ENCODE data around the gene ALKBH5. TPM values are rescaled to one million over a fixed set of nuclear protein-coding genes. Genes with fewer than 3 reads are reported as not detected.

Gene ALKBH5
- total RNA-seq, 1 experiment from 2014 or later: 105 TPM

DNA sequence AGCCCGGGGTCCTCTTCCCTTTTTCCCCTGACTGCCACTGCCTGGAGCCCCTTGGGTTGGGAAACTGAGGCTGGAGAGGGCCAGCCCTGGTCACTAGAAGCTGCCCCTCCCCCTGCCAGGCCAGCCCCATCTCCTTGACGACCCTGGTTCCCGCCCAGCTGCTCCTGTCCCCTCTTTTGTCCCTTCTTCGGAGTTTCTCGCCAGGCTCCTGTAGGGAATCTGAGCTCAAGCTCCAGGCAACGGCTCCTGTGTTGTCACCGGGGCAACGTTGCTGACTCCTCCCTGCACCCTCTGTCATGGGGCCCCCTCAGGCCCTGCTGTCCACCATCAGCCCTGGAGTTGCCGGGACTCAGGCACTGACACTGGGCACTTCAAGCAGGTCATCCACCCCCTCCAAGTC lies 47.5 kb downstream of the ALKBH5 start (continued):
- TF ChIP-seq ZBTB21 (CRISPR knock-in tag; IDR thresholded peaks at IDR 0.05; ENCODE audit: borderline replicate concordance): no peak
- TF ChIP-seq, protein P1, sequence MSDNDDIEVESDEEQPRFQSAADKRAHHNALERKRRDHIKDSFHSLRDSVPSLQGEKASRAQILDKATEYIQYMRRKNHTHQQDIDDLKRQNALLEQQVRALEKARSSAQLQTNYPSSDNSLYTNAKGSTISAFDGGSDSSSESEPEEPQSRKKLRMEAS (CRISPR knock-in tag; IDR thresholded peaks at IDR 0.05): no peak
- no peak for TF ChIP-seq ZNF263 (CRISPR knock-in tag; IDR thresholded peaks at IDR 0.05; ENCODE audit: low read depth)

DNA sequence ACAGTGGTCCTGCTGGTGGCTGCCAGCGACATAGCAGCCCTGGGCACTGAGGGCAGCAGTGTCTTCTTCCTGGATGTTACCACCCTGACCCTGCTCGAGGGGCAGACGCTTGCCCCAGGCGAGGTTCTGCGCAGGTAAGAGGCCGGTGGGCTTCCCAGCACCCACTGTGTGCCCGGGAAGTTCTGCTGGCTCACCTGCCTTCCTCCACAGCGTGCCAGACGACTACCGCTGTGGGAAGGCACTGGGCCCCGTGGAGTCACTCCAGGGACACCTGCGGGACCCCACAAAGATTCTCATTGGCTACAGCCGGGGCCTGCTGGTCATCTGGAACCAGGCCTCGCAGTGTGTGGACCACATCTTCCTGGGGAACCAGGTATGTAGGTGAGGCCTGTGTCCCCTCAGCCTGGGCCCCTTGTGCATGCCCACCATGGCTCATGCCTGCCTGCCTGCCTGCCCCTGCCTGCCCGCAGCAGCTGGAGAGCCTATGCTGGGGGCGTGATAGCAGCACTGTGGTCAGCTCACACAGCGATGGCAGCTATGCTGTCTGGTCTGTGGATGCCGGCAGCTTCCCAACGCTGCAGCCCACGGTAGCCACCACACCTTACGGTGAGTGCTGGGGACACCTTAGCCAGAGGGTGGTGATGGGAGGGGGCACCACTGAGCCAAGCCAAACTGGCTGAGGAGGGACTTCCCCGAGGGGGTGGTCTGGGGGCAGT lies 50.3 kb downstream of the ALKBH5 start:
- Mint-ChIP-seq H3K9me3 (no peaks in the 10 kb centered on the region), H3K27me3 (ENCODE audit: low read depth) (no peaks in the 10 kb centered on the region), H3K4me1 (no peaks in the 10 kb centered on the region), H3K36me3 (peaks cover 24% of the 10 kb centered on the region), H3K27ac (no peak overlapping the region), H3K4me3 (no peak overlapping the region)
- TF ChIP-seq, protein P2, sequence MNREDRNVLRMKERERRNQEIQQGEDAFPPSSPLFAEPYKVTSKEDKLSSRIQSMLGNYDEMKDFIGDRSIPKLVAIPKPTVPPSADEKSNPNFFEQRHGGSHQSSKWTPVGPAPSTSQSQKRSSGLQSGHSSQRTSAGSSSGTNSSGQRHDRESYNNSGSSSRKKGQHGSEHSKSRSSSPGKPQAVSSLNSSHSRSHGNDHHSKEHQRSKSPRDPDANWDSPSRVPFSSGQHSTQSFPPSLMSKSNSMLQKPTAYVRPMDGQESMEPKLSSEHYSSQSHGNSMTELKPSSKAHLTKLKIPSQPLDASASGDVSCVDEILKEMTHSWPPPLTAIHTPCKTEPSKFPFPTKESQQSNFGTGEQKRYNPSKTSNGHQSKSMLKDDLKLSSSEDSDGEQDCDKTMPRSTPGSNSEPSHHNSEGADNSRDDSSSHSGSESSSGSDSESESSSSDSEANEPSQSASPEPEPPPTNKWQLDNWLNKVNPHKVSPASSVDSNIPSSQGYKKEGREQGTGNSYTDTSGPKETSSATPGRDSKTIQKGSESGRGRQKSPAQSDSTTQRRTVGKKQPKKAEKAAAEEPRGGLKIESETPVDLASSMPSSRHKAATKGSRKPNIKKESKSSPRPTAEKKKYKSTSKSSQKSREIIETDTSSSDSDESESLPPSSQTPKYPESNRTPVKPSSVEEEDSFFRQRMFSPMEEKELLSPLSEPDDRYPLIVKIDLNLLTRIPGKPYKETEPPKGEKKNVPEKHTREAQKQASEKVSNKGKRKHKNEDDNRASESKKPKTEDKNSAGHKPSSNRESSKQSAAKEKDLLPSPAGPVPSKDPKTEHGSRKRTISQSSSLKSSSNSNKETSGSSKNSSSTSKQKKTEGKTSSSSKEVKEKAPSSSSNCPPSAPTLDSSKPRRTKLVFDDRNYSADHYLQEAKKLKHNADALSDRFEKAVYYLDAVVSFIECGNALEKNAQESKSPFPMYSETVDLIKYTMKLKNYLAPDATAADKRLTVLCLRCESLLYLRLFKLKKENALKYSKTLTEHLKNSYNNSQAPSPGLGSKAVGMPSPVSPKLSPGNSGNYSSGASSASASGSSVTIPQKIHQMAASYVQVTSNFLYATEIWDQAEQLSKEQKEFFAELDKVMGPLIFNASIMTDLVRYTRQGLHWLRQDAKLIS (CRISPR knock-in tag; IDR thresholded peaks at IDR 0.05; ENCODE audit: borderline replicate concordance): no peak
- TF ChIP-seq, protein P3, sequence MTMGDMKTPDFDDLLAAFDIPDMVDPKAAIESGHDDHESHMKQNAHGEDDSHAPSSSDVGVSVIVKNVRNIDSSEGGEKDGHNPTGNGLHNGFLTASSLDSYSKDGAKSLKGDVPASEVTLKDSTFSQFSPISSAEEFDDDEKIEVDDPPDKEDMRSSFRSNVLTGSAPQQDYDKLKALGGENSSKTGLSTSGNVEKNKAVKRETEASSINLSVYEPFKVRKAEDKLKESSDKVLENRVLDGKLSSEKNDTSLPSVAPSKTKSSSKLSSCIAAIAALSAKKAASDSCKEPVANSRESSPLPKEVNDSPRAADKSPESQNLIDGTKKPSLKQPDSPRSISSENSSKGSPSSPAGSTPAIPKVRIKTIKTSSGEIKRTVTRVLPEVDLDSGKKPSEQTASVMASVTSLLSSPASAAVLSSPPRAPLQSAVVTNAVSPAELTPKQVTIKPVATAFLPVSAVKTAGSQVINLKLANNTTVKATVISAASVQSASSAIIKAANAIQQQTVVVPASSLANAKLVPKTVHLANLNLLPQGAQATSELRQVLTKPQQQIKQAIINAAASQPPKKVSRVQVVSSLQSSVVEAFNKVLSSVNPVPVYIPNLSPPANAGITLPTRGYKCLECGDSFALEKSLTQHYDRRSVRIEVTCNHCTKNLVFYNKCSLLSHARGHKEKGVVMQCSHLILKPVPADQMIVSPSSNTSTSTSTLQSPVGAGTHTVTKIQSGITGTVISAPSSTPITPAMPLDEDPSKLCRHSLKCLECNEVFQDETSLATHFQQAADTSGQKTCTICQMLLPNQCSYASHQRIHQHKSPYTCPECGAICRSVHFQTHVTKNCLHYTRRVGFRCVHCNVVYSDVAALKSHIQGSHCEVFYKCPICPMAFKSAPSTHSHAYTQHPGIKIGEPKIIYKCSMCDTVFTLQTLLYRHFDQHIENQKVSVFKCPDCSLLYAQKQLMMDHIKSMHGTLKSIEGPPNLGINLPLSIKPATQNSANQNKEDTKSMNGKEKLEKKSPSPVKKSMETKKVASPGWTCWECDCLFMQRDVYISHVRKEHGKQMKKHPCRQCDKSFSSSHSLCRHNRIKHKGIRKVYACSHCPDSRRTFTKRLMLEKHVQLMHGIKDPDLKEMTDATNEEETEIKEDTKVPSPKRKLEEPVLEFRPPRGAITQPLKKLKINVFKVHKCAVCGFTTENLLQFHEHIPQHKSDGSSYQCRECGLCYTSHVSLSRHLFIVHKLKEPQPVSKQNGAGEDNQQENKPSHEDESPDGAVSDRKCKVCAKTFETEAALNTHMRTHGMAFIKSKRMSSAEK (CRISPR knock-in tag; IDR thresholded peaks at IDR 0.05; ENCODE audit: borderline replicate concordance): no peak
- TF ChIP-seq ELF4 (CRISPR knock-in tag; IDR thresholded peaks at IDR 0.05; ENCODE audit: low read depth): no peak
- no peak for TF ChIP-seq HMGA2 (CRISPR knock-in tag; IDR thresholded peaks at IDR 0.05)
- no peak for TF ChIP-seq NR2C2 (CRISPR knock-in tag; IDR thresholded peaks at IDR 0.05)
- TF ChIP-seq, protein P4, sequence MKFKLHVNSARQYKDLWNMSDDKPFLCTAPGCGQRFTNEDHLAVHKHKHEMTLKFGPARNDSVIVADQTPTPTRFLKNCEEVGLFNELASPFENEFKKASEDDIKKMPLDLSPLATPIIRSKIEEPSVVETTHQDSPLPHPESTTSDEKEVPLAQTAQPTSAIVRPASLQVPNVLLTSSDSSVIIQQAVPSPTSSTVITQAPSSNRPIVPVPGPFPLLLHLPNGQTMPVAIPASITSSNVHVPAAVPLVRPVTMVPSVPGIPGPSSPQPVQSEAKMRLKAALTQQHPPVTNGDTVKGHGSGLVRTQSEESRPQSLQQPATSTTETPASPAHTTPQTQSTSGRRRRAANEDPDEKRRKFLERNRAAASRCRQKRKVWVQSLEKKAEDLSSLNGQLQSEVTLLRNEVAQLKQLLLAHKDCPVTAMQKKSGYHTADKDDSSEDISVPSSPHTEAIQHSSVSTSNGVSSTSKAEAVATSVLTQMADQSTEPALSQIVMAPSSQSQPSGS (CRISPR knock-in tag; IDR thresholded peaks at IDR 0.05; ENCODE audit: borderline replicate concordance, low read depth): no peak
- TF ChIP-seq, protein P5, sequence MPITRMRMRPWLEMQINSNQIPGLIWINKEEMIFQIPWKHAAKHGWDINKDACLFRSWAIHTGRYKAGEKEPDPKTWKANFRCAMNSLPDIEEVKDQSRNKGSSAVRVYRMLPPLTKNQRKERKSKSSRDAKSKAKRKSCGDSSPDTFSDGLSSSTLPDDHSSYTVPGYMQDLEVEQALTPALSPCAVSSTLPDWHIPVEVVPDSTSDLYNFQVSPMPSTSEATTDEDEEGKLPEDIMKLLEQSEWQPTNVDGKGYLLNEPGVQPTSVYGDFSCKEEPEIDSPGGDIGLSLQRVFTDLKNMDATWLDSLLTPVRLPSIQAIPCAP (CRISPR knock-in tag; IDR thresholded peaks at IDR 0.05): no peak
- TF ChIP-seq, protein P6, sequence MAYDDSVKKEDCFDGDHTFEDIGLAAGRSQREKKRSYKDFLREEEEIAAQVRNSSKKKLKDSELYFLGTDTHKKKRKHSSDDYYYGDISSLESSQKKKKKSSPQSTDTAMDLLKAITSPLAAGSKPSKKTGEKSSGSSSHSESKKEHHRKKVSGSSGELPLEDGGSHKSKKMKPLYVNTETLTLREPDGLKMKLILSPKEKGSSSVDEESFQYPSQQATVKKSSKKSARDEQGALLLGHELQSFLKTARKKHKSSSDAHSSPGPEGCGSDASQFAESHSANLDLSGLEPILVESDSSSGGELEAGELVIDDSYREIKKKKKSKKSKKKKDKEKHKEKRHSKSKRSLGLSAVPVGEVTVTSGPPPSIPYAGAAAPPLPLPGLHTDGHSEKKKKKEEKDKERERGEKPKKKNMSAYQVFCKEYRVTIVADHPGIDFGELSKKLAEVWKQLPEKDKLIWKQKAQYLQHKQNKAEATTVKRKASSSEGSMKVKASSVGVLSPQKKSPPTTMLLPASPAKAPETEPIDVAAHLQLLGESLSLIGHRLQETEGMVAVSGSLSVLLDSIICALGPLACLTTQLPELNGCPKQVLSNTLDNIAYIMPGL (CRISPR knock-in tag; IDR thresholded peaks at IDR 0.05): no peak
- no peak for TF ChIP-seq OVOL2 (CRISPR knock-in tag; IDR thresholded peaks at IDR 0.05; ENCODE audit: borderline replicate concordance)
- no peak for TF ChIP-seq JAZF1 (CRISPR knock-in tag; IDR thresholded peaks at IDR 0.05)
- TF ChIP-seq ZNF671 (CRISPR knock-in tag; IDR thresholded peaks at IDR 0.05): no peak
- TF ChIP-seq, protein P7, sequence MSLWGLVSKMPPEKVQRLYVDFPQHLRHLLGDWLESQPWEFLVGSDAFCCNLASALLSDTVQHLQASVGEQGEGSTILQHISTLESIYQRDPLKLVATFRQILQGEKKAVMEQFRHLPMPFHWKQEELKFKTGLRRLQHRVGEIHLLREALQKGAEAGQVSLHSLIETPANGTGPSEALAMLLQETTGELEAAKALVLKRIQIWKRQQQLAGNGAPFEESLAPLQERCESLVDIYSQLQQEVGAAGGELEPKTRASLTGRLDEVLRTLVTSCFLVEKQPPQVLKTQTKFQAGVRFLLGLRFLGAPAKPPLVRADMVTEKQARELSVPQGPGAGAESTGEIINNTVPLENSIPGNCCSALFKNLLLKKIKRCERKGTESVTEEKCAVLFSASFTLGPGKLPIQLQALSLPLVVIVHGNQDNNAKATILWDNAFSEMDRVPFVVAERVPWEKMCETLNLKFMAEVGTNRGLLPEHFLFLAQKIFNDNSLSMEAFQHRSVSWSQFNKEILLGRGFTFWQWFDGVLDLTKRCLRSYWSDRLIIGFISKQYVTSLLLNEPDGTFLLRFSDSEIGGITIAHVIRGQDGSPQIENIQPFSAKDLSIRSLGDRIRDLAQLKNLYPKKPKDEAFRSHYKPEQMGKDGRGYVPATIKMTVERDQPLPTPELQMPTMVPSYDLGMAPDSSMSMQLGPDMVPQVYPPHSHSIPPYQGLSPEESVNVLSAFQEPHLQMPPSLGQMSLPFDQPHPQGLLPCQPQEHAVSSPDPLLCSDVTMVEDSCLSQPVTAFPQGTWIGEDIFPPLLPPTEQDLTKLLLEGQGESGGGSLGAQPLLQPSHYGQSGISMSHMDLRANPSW (CRISPR knock-in tag; conservative IDR thresholded peaks at IDR 0.05; ENCODE audit: low read depth): no peak
- no peak for DNase-seq (ENCODE audit: low spot score)
- ChIA-PET CTCF (interaction anchor here (2.7 kb wide), 1 partner anchor 17 kb away, joined by 19 read pairs; no protein-coding TSS in a partner anchor), POLR2A (no interaction called here)
- no peak for ATAC-seq

Measured in WTC11 (cell line).